Activated naive CD4-positive, alpha-beta T cell treated with anti-CD3 and anti-CD28 coated beads, Interleukin-2, amount 50 U/mL, for 16 hours (primary cell): ENCODE results near the gene HIP1.

Experiments
- DNase-seq: peaks from one replicate; pipeline ENCODE4 v3.0.0-alpha.2; 2020

Gene HIP1

GRCh38 chr7:75669579-75669978 is 69.2 kb downstream of the HIP1 start:
- no peak for DNase-seq

- DNase-seq: no peak
Measured at GRCh38 chr7:75667938-75668337, 70.8 kb downstream of the HIP1 start.

GRCh38 chr7:75663302-75663907 is 75.3 kb downstream of the HIP1 start:
- DNase-seq: no peak

DNA sequence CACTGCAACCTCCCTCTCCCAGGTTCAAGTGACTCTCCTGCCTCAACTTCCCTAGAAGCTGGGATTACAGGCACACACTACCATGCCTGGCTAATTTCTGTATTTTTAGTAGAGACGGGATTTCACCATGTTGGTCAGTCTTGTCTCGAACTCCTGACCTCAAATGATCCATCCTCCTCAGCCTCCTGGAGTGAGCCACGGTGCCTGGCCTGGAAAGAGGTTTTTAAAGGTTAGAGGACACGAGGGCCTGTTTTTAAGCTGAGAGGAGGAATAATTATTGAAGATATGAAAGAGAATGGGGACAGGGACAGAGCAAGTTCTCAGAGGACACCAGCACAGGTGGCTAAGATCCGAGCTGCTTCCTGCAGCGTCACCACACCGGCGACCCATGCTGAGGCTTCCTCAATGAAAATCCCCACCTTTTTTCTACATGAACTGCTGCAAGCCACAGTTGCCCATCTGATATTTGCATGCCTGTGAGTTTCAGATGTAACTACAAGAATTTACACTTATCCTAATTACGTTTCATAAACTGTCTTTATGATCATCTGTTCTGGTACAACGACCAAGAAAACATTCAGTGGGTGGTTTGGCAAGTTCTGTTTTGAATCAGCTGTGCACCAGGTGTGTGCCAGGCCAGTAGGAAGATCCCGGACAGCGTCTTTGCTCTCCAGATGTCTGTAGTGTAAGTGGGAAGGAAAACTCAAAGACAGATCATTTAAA is 76.0 kb downstream of the HIP1 start:
- no peak for DNase-seq

GRCh38 chr7:75660566-75661215 is 78.0 kb downstream of the HIP1 start:
- DNase-seq: no peak

GRCh38 chr7:75658802-75659201 is 79.9 kb downstream of the HIP1 start:
- no peak for DNase-seq

GRCh38 chr7:75658369-75658768 is 80.4 kb downstream of the HIP1 start:
- DNase-seq: no peak

GRCh38 chr7:75657866-75658265 is 80.9 kb downstream of the HIP1 start:
- no peak for DNase-seq

DNA sequence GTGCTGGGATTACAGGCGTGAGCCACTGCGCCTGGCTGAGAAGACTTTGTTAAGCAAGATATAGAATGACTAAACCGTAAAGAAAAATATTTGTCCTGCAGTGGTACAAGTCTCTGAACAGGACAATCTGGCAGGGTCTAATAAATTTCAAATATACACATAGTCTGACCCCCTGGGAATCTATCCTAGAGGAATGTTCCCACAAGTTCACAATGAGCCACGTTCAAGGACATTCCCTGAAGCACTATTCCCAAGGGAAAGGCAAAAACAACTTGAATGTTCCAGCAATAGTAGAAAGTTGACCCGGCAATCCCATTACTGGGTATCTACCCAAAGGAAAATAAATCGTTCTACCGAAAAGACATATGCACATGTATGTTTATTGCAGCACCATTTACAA is 82.0 kb downstream of the HIP1 start:
- no peak for DNase-seq

DNA sequence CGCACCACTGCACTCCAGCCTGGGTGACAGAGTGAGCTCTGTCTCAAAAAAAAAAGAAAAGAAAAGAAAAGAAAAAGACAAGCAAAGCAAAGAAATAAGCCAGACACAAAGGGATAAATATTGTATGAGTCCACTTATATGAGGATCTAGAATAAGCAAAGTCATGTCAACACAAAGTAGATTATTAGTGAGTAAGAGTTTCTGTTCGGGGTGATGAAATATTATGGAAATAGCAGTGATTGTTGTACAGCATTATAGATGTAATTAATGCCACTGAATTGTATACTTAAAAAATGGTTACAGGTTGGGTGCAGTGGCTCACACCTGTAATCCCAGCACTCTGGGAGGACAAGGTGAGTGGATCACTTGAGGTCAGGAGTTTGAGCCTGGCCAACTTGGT is 83.2 kb downstream of the HIP1 start:
- DNase-seq: no peak

DNA sequence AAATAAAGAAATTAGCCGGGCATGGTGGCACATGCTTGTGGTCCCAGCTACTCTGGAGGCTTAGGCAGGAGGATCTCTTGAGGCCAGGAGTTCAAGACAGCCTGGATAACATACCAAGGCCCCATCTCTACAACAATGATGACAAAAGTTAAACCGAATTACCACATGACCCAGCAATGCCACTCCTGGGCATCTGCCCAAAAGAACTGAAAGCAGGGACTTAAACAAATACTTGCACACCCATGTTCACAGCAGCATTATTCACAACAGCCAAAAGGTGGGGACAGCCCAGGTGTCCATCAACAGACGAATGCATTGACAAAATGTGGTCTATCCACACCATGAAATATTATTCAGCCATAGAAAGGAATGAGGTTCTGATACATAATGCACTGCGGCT is 83.9 kb downstream of the HIP1 start:
- no peak for DNase-seq

DNA sequence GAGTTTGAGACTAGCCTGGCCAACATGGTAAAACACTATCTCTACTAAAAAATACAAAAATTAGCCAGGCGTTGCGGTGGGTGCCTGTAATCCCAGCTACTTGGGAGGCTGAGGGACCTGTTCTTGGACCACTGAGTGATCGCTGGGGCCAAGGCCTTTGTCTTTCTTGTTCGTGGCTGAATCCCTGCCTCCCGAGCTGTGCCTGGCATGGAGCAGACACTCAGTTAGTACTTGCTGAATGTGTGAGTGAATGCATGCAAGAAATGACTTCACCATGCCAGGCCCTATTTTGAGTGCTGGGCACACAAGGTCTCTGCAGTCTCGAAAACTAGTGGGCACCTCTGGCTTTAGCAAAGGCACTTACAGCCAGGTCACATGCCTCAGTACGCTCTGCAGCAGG is 85.1 kb downstream of the HIP1 start:
- DNase-seq: no peak

- DNase-seq: no peak
Measured at GRCh38 chr7:75652788-75653187, 86.0 kb downstream of the HIP1 start.

DNA sequence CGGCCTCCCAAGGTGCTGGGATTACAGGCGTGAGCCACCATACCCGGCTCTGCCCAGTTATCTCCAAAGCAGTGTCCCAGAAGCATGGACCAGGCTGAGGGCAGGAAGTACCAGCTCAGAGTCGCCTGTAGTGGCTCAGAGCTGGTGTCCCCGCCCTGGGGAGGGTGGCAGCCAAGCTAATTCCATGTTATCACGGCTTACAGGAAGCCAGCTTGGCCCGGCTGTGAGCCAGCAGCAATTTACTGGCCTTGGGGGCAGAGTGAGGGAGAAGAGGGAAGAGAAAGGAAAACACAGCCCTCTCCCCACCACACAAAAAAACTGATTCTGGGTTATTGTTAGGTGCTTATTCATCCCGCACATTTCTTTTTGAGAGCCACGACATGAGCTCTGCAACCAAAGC is 88.1 kb downstream of the HIP1 start:
- DNase-seq: no peak

GRCh38 chr7:75650062-75650461 is 88.7 kb downstream of the HIP1 start:
- DNase-seq: no peak

- DNase-seq: no peak
Measured at GRCh38 chr7:75649462-75649861, 89.3 kb downstream of the HIP1 start.

DNA sequence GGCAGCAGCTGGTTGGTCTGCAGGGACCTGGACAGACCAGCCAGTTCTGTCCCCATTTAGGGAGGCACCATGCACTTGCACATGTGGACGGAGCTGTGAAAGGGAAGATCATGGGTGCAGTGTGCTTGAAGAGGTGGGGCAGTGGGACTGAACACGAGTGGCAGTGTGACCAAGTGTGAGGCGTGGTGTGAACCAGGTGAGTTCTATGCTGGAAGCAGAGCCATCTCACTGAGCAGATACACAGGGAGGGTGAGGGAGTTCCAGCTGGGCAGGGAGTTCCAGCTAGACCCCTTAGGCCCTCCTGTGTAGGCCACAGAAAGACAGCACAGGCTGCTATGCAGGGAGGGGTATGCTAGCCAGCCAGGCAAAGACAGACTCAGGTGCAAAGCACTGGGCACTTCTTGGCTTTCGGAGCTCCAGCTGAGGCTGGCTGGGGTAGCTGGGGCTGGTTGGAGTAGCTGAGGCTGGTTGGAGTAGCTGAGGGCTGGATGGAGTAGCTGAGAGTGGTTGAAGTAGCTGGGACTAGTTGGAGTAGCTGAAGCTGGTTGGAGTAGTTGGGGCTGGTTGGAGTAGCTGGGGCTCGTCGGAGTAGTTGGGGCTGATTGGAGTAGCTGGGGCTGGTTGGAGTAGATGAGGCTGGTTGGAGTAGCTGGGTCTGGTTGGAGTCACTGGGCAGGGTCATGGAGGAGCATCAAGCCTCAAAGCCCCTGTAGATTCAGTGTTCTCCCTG is 90.9 kb downstream of the HIP1 start:
- no peak for DNase-seq

GRCh38 chr7:75646571-75647102 is 92.1 kb downstream of the HIP1 start:
- no peak for DNase-seq

- no peak for DNase-seq
Measured at GRCh38 chr7:75645570-75645969, 93.2 kb downstream of the HIP1 start.

- no peak for DNase-seq
Measured at GRCh38 chr7:75644589-75644988, 94.2 kb downstream of the HIP1 start.

- peak; percentile 71 for DNase-seq
Measured at GRCh38 chr7:75642810-75643486, 95.8 kb downstream of the HIP1 start.

DNA sequence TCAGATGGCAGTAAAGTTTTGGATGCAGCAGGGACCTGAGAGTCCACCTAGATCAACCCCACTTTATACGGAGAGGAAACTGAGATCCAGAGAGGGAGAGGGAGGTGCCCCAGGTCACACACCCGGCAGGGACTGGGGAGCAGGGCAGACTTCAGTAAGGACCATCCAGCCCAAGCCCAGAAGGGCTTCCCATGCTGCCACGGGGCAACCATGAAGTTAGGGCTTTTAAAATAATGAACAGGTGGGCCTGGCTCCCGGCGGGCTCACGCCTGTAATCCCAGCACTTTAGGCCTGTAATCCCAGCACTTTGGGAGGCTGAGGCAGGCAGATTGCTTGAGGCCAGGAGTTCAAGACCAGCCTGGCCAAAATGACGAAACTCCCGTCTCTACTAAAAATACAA is 98.5 kb downstream of the HIP1 start:
- DNase-seq: no peak

- no peak for DNase-seq
Measured at GRCh38 chr7:75639886-75640190, 98.9 kb downstream of the HIP1 start.
